LNCAP (cell line): Measurements from ENCODE around the gene NEK8.

Experiments
- TF ChIP-seq, protein P1 (sequence below): fragments of 450-650 bp; IDR thresholded peaks from 2 replicates; pipeline ENCODE4 v1.5.1; 2017; ENCODE audit warnings: mild to moderate bottlenecking

The NEK8 gene

GRCh38 chr17:28718333-28719020 is 10.1 kb upstream of the NEK8 start:
- TF ChIP-seq, protein P1, sequence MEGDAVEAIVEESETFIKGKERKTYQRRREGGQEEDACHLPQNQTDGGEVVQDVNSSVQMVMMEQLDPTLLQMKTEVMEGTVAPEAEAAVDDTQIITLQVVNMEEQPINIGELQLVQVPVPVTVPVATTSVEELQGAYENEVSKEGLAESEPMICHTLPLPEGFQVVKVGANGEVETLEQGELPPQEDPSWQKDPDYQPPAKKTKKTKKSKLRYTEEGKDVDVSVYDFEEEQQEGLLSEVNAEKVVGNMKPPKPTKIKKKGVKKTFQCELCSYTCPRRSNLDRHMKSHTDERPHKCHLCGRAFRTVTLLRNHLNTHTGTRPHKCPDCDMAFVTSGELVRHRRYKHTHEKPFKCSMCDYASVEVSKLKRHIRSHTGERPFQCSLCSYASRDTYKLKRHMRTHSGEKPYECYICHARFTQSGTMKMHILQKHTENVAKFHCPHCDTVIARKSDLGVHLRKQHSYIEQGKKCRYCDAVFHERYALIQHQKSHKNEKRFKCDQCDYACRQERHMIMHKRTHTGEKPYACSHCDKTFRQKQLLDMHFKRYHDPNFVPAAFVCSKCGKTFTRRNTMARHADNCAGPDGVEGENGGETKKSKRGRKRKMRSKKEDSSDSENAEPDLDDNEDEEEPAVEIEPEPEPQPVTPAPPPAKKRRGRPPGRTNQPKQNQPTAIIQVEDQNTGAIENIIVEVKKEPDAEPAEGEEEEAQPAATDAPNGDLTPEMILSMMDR, result no peak

GRCh38 chr17:28719021-28719433 is 9.6 kb upstream of the NEK8 start:
- TF ChIP-seq, protein P1, result no peak

- TF ChIP-seq, protein P1, result peak; percentile 31
These were observed 8.2 kb upstream of the NEK8 start for GRCh38 chr17:28720247-28720996.

DNA sequence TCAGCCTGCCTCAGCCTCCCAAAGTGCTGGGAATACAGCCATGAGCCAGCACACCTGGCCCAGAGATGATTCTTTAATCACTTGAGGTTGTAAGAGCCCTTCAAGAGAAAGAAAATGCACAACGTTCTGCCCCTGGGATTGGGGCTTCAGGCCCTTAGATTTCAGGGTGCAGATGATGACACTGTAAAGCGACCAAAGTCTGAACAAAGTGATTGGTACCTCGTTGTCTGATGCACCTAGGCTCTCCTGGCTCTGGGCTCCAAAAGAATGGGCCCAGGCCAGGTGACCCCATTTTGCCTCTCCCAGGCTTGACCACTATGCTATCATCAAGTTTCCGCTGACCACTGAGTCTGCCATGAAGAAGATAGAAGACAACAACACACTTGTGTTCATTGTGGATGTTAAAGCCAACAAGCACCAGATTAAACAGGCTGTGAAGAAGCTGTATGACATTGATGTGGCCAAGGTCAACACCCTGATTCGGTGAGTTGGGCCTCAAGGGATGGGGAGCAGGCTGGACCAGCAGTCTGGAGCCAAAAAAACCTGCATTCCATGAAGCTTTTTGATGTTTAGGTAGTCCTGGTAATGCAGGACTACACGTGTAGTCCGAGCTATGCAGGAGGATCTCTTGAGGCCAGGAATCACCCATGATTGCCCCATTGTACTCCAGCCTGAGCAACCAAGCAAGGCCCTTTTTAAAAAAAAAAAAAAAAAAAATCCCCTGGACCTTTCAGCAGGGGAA is 6.0 kb upstream of the NEK8 start:
- TF ChIP-seq, protein P1, result no peak

- TF ChIP-seq, protein P1, result no peak
These were observed 5.3 kb upstream of the NEK8 start for GRCh38 chr17:28723159-28723835.

DNA sequence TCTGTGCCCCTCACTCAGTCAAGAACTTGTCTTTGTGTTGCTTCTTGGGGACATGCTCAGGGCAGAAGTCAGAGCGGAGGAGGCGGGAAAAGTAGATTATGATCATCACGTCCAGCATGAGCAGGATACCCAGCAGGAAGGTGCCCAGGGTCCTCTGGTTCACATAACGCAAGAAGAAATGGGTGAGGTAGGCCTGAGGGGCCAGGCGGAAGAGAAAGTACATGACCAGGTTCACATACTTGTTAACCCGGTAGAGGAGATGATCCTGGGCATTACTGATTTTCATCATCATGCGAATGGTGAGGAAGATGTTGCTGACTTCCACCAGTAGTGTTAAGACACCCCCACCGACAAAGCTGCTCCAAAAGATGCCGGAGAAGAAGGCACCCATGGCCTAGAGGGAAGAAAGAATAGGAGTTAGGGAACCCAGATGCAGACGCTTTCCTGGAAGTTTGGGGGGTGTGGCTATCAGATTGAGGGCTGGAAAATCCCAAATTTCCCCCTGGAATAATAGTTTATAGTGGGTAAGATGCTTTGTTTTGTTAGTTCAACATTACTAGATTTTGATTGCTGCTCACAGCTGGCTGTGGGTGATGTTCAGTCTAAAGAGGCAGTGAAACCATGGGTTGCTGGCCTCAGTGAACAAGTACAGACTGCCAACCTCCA is 4.0 kb upstream of the NEK8 start:
- TF ChIP-seq, protein P1, result no peak
